Measurements from ENCODE around the gene ZNF580. TPM values are rescaled to one million over a fixed set of nuclear protein-coding genes. Genes with fewer than 3 reads are reported as not detected.

Gene ZNF580
- total and polyA plus RNA-seq, 10 of the 15 experiments (the other 5 are each of a cell fraction or from before 2014, with no cell fraction given), result 2.3 to 31.8 (median 10.0) TPM

- TF ChIP-seq MYB (IDR thresholded peaks at IDR 0.05; ENCODE audit: borderline replicate concordance, low read depth, low read length) (no peak), E4F1 (IDR thresholded peaks at IDR 0.05; ENCODE audit: borderline replicate concordance, partially characterized antibody) (peak; percentile 38), MAX (IDR thresholded peaks at IDR 0.05; ENCODE audit: low read depth, low read length) (peak; percentile 15; the same call in 1 of the 2 replicates), IRF3 (IDR thresholded peaks at IDR 0.05) (no peak), CHD1 (IDR thresholded peaks at IDR 0.05; ENCODE audit: low read depth, low read length) (no peak), MYC (IDR thresholded peaks at IDR 0.05; ENCODE audit: insufficient read depth, insufficient read length, insufficient replicate concordance, low read length, severe bottlenecking) (no peak), ZBED1 (IDR thresholded peaks at IDR 0.05; ENCODE audit: borderline replicate concordance) (no peak; the same call in 1 of the 2 replicates), POLR2A (IDR thresholded peaks at IDR 0.05; ENCODE audit: low read depth, low read length) (peak; percentile 72), CREB1 (IDR thresholded peaks at IDR 0.05; ENCODE audit: low read depth) (no peak; the same call in 1 of the 2 replicates), PAX5 (IDR thresholded peaks at IDR 0.05; ENCODE audit: borderline replicate concordance, low read depth, low read length) (peak; percentile 92), NFYA (IDR thresholded peaks at IDR 0.05; ENCODE audit: borderline replicate concordance, low read depth, low read length) (no peak), KAT2A (conservative IDR thresholded peaks at IDR 0.05; ENCODE audit: control insufficient read depth, low read depth, low read length) (no peak), CTCF (IDR thresholded peaks at IDR 0.05 in 2 of 3, conservative IDR thresholded peaks at IDR 0.05 in 1 of 3; ENCODE audit: control insufficient read depth in 2 of 3, extremely low read depth in 1 of 3, insufficient read depth in 1 of 3, low read depth in 3 of 3, low read length in 3 of 3) (peak; percentile 8 to 50 (median 48); a peak in 3 of 6 replicates), ZNF274 (IDR thresholded peaks at IDR 0.05; ENCODE audit: insufficient read depth, insufficient read length) (no peak), RELB (IDR thresholded peaks at IDR 0.05; ENCODE audit: low read depth) (peak; percentile 63), ASH2L (IDR thresholded peaks at IDR 0.05; ENCODE audit: borderline replicate concordance, low read depth) (0 out of 2 replicates have a peak, but pooled peaks have one; percentile 55), SRF (IDR thresholded peaks at IDR 0.05; ENCODE audit: low read depth in 2 of 2, low read length in 2 of 2) (no peak), LARP7 (IDR thresholded peaks at IDR 0.05) (0 out of 2 replicates have a peak, but pooled peaks have one; percentile 38), NR2C1 (IDR thresholded peaks at IDR 0.05) (peak; percentile 86), RBBP5 (conservative IDR thresholded peaks at IDR 0.05) (no peak), IRF5 (IDR thresholded peaks at IDR 0.05; ENCODE audit: borderline replicate concordance) (no peak)
These were observed 37.4 kb downstream of the ZNF580 start (continued) for GRCh38 chr19:55678121-55678671.
